Gastrocnemius medialis (tissue), 4 donors: ENCODE measurements around the gene HRH2.

ENCODE experiments used
- CTCF ChIP-seq, 5 experiments: fragments of 450-650 bp in 3 of 5; fragments of 200-600 bp in 2 of 5; sonication (generic) in 2 of 5; IDR thresholded peaks in 4 of 5; conservative IDR thresholded peaks in 1 of 5; 1 replicate in 4 of 5; 2 replicates in 1 of 5; pipeline ENCODE4 v1.5.1; 2016 to 2019; ENCODE audit warnings: antibody characterized with exemption in 5 of 5, mild to moderate bottlenecking in 3 of 5, moderate library complexity in 3 of 5
- POLR2A ChIP-seq, 2 donors: fragments of 450-650 bp; IDR thresholded peaks; one replicate each; pipeline ENCODE4 v1.6.1; 2017; ENCODE audit warnings: antibody characterized with exemption in 2 of 2, mild to moderate bottlenecking in 2 of 2, moderate library complexity in 2 of 2

- TF ChIP-seq CTCF (IDR thresholded peaks at IDR 0.05 in 4 of 5, conservative IDR thresholded peaks at IDR 0.05 in 1 of 5), result no peak
- no peak for TF ChIP-seq POLR2A (IDR thresholded peaks at IDR 0.05)
Observed at GRCh38 chr5:175731756-175732465, 74.0 kb downstream of the HRH2 start.
